Epithelial cell of esophagus (primary cell): ENCODE data around the gene CAND1.

ENCODE experiments used
- DNase-seq: peaks from one replicate; pipeline ENCODE4 v3.0.0; 2010; ENCODE audit warnings: low read depth
- H3K4me3 ChIP-seq: 2 replicates; pipeline ENCODE4 v1.5.1; 2011; ENCODE audit warnings: mild to moderate bottlenecking, low read length, control low read depth
- TF ChIP-seq, protein P1 (sequence below): IDR thresholded peaks from 2 replicates; pipeline ENCODE4 v1.5.1; 2011; ENCODE audit warnings: low read depth, mild to moderate bottlenecking, low read length, control low read depth, inconsistent platforms; ENCODE audit not compliant: insufficient read depth; ENCODE audit errors: missing control alignments

Gene CAND1

DNA sequence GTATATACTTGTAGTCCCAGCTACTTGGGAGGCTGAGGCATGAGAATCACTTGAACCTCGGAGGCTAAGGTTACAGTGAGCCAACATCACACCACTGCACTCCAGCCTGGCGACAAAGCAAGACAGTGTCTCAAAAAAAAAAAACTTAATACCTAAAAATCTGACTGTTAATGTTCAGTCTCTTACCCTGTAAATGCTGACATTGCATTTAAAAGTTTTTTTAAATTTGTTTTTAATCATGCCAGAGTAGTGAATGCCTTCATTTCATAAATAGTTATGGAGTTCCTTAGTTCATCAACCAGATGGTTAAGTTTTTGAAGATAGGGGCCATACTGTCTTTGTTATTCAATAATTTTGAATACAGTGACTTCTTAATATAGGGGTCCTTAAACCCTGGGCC lies 21.2 kb downstream of the CAND1 start:
- DNase-seq, result no peak
- TF ChIP-seq, protein P1, sequence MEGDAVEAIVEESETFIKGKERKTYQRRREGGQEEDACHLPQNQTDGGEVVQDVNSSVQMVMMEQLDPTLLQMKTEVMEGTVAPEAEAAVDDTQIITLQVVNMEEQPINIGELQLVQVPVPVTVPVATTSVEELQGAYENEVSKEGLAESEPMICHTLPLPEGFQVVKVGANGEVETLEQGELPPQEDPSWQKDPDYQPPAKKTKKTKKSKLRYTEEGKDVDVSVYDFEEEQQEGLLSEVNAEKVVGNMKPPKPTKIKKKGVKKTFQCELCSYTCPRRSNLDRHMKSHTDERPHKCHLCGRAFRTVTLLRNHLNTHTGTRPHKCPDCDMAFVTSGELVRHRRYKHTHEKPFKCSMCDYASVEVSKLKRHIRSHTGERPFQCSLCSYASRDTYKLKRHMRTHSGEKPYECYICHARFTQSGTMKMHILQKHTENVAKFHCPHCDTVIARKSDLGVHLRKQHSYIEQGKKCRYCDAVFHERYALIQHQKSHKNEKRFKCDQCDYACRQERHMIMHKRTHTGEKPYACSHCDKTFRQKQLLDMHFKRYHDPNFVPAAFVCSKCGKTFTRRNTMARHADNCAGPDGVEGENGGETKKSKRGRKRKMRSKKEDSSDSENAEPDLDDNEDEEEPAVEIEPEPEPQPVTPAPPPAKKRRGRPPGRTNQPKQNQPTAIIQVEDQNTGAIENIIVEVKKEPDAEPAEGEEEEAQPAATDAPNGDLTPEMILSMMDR, result no peak
- H3K4me3 ChIP-seq, result no peak overlapping the region

DNA sequence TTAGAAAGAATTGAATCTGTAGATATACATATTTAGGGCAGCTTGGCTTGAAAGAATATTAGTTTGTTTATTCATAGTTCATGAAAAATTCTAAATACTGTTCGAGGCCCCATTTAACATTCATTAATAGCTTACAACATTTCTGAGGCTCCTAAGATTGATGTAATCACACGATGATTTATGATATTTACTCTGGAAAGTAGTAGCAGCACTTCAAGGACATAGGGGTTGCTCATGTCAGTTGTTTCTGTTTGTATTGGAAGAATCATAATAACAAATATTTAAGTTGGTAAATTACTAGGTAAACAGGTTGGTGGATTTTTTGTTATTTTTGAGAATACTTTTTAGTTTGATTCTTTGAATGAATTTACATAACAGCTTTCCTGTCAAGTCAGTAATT lies 30.4 kb downstream of the CAND1 start:
- H3K4me3 ChIP-seq, result no peak overlapping the region
- DNase-seq, result no peak
- TF ChIP-seq, protein P1, result no peak

DNA sequence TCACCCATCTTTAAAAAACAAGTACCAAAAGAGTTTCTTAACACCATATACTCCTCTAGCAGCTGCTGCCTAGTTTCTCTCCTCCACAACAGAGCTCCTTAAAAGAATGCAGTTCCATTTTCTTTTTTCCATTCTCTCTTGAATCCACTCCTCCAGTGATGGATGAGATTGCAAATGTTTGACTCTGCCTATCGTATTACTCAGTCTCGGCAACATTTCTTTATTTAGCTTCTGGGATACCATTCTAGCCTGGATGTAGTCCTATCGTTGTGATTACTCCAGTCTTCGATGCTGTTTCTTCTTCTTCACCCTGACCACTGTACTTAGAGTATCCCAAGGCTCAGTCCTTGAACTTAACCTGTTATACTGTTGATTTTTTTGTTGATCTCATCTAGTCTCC lies 30.8 kb downstream of the CAND1 start:
- no peak for DNase-seq
- H3K4me3 ChIP-seq, result no peak overlapping the region
- TF ChIP-seq, protein P1, result no peak

DNA sequence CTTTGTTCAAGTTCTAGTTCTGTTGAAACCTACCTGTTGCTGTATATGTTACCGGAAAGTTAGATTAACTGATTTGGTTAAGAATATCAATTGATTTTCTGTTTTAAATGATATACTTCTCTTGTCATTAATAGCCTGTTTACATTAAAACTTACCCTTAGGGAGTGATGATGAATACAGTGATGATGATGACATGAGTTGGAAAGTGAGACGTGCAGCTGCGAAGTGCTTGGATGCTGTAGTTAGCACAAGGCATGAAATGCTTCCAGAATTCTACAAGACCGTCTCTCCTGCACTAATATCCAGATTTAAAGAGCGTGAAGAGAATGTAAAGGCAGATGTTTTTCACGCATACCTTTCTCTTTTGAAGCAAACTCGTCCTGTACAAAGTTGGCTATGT lies 33.0 kb downstream of the CAND1 start:
- no peak overlapping the region for H3K4me3 ChIP-seq
- peak; percentile 53 for DNase-seq
- TF ChIP-seq, protein P1, result no peak

DNA sequence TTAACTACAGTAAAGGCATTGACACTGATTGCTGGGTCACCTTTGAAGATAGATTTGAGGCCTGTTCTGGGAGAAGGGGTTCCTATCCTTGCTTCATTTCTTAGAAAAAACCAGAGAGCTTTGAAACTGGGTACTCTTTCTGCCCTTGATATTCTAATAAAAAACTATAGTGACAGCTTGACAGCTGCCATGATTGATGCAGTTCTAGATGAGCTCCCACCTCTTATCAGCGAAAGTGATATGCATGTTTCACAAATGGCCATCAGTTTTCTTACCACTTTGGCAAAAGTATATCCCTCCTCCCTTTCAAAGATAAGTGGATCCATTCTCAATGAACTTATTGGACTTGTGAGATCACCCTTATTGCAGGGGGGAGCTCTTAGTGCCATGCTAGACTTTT lies 36.4 kb downstream of the CAND1 start:
- TF ChIP-seq, protein P1, result no peak
- no peak overlapping the region for H3K4me3 ChIP-seq
- DNase-seq, result no peak

DNA sequence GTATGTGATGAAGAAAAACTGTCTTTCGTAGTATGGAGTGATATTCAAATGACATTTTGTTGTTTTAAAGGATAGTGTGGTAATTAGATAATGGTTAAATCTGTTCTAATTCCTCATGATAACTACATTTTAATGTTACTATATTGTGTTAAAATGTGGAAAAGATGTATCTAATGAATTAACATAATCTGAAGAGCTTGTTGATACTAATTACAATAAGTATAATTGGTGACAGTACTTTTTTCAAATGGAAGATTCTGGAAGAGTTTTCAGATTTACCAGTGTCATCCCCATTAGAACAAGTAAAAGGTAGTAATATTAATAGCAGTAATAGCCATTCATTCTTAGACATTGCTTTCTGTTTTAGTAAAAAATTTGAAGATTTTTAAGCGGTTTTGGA lies 37.6 kb downstream of the CAND1 start:
- DNase-seq, result no peak
- H3K4me3 ChIP-seq, result no peak overlapping the region
- TF ChIP-seq, protein P1, result no peak

DNA sequence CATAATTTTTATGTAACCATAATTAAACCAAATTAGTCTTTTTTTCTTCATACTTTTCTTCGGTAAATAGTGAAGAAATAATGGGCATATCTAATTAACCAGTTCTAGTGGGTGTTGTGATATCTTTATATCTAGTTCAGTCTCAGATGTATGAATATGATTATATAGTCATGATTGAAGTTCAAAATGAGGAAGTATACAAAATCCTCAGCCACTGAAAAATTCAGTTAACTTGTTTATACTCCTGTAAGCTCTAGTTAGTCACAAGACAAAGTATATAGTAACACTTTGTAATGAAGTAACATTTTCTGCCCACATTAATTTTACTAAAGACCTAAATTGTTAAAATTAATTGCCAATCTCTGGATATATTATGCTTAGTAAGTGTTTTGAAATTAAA lies 46.5 kb downstream of the CAND1 start:
- TF ChIP-seq, protein P1, result no peak
- no peak overlapping the region for H3K4me3 ChIP-seq
- no peak for DNase-seq
